Stimulated activated CD8-positive, alpha-beta memory T cell treated with anti-CD3 and anti-CD28 coated beads, Interleukin-15, amount 100 ng/mL, for 1 hour (primary cell): ENCODE measurements around the gene KRT74.
"Not testable (repeated sequence)": the region's sequence is repeated elsewhere in the genome, so short reads cannot be mapped to it uniquely, and the experiment has no call there.

Experiments used
- DNase-seq: peaks from one replicate; pipeline ENCODE4 v3.0.0-alpha.2; 2020; ENCODE audit warnings: low read depth

KRT74 gene

GRCh38 chr12:52602552-52602951 lies 28.9 kb upstream of the KRT74 start:
- DNase-seq, result no peak

- no peak for DNase-seq
Observed at GRCh38 chr12:52601671-52602070, 28.0 kb upstream of the KRT74 start.

GRCh38 chr12:52600941-52601481 lies 27.4 kb upstream of the KRT74 start, which contains the start of gene KRT72:
Gene KRT72, minus strand, starts transcription at chr12:52601463. Its CDS starts 11 bp downstream, at chr12:52601452.
- DNase-seq, result no peak

DNA sequence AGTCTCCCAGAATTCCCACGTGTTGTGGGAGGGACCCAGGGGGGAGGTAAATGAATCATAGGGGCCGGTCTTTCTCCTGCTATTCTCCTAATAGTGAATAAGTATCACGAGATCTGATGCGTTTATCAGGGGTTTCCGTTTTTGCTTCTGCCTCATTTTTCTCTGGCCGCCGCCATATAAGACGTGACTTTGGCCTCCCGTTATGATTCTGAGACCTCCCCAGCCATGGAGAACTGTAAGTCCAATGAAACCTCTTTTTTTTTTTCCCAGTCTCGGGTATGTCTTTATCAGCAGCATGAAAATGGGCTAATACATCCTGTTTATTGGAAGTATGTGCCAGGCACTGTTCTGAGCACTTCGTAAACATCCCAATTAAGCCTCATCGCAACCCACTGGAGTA lies 26.8 kb upstream of the KRT74 start:
- no peak for DNase-seq

GRCh38 chr12:52600071-52600470 lies 26.4 kb upstream of the KRT74 start:
- no peak for DNase-seq

- no peak for DNase-seq
Observed at GRCh38 chr12:52598966-52599365, 25.3 kb upstream of the KRT74 start.

GRCh38 chr12:52594237-52594636 lies 20.6 kb upstream of the KRT74 start:
- DNase-seq, result not testable (repeated sequence)

GRCh38 chr12:52591521-52591920 lies 17.9 kb upstream of the KRT74 start:
- DNase-seq, result no peak

- DNase-seq, result no peak
Observed at GRCh38 chr12:52590021-52590420, 16.4 kb upstream of the KRT74 start.

- DNase-seq, result no peak
Observed at GRCh38 chr12:52587563-52587962, 13.9 kb upstream of the KRT74 start.

GRCh38 chr12:52585946-52586345 lies 12.3 kb upstream of the KRT74 start:
- DNase-seq, result peak; percentile 35

DNA sequence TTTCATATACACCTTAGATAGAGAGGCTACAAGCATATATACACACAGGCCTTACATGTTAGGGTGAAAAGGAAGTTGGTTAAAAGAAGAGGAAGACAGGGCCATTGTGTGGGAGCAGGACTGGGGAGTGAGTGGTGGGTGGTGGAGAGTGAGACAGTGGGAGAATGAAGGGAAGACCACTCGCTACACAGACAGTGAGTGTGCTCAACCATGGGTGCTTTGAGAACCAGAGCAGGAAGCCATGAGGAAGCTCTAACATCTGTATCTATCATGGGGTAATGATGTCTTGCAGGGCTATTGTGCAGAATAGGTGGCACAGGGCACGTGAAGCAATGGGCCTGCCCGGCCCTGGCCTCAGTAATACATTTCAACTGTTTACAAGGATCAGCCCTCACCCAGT lies 11.4 kb upstream of the KRT74 start:
- DNase-seq, result no peak

- no peak for DNase-seq
Observed at GRCh38 chr12:52584156-52584682, 10.6 kb upstream of the KRT74 start.

DNA sequence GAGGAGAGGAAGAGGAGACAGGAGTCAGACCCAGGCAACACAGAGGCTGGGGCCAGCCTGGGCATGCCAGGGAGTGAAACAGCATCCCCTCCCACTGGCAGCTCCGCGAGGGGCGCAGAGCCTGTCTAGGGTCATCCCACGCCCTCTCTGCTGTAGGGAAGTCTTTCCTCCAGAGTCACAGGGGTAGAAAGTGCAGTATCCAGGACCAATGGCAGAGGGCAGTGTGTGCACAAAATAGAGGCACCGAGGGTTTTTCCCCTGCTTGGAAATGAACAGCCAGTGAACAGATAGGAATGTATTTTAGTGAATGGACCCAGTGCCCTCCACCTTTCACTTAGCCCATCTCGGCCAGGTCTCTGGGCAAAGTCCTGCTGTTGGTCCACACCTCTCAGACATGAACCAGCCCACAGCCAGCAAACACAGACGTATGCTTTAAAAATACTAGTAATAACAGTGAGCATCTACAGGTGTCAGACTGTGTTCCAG lies 9.4 kb upstream of the KRT74 start:
- DNase-seq, result peak; percentile 43

- DNase-seq, result no peak
Observed at GRCh38 chr12:52582486-52582885, 8.8 kb upstream of the KRT74 start.

- no peak for DNase-seq
Observed at GRCh38 chr12:52581481-52581880, 7.8 kb upstream of the KRT74 start.

GRCh38 chr12:52581066-52581465 lies 7.4 kb upstream of the KRT74 start:
- no peak for DNase-seq

DNA sequence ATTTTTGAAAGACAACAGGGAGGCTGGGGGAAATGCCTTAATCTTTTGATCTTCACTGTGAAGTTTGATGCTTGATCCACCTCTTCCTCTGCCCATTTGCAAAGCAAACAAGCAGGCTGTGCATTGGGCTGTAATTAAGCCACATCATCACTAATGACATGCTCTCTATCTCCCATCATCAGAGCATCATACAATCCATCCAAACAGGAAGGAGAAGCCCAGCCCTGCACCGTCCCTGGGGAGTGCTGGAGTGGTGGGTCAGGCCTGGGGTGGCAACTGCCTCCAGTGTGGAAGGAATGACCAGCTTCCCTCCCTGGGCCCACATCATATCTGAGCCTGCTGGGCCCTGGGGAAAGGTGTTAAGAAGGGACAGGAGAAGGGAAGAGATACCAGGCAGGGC lies 6.9 kb upstream of the KRT74 start:
- no peak for DNase-seq

GRCh38 chr12:52579468-52580465 lies 6.1 kb upstream of the KRT74 start:
- no peak for DNase-seq

GRCh38 chr12:52578469-52578868 lies 4.8 kb upstream of the KRT74 start:
- no peak for DNase-seq

DNA sequence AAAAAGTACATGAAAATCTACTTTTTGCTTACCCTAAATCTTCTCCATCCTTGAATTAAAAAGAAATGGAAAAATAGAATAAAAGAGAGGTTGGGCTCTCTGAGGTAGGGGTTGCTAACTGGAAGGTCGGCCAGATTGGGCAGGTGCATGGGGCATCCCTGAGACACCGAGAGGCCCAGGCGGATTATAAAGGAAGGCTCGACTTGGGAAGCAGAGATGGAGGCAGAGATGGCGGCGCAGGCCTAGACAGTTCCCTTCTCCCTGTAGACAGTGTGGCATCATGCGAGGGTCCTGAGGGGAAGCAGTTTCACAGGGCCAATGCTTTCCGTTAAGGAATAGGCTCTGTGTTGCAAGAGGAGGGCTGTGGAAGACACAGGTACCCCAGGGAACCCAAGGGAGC lies 3.7 kb upstream of the KRT74 start:
- DNase-seq, result no peak

- DNase-seq, result no peak
Observed at GRCh38 chr12:52575948-52576347, 2.3 kb upstream of the KRT74 start.

GRCh38 chr12:52575256-52575655 lies 1.6 kb upstream of the KRT74 start:
- no peak for DNase-seq
